OCI-LY1 (cell line): Measurements from ENCODE around the gene MYOZ1.

Source experiments
- H2AFZ ChIP-seq: fragments of 200-600 bp; sonication (generic), shearing (Covaris generic); 2 replicates; pipeline ENCODE4 v1.6.0; 2014; ENCODE audit warnings: antibody characterized with exemption, mild to moderate bottlenecking, low read length
- H3F3A ChIP-seq: fragments of 200-600 bp; sonication (generic), shearing (Covaris generic); 2 replicates; pipeline ENCODE4 v1.6.0; 2014; ENCODE audit warnings: mild to moderate bottlenecking, antibody characterized with exemption, low read length, moderate library complexity; ENCODE audit not compliant: insufficient read depth
- H3K27ac ChIP-seq: fragments of 200-600 bp; sonication (generic); 2 replicates; pipeline ENCODE4 v1.5.1; 2014; ENCODE audit warnings: low read length, mixed run types, mild to moderate bottlenecking, low read depth; ENCODE audit not compliant: poor library complexity, severe bottlenecking
- H3K27me3 ChIP-seq: fragments of 200-600 bp; sonication (generic); 2 replicates; pipeline ENCODE4 v1.6.0; 2014; ENCODE audit warnings: antibody characterized with exemption, mild to moderate bottlenecking, low read length, moderate library complexity; ENCODE audit not compliant: insufficient read depth
- H3K36me3 ChIP-seq: fragments of 200-600 bp; sonication (generic); 2 replicates; pipeline ENCODE4 v1.6.1; 2014; ENCODE audit warnings: mild to moderate bottlenecking, antibody characterized with exemption, low read length, moderate library complexity, mixed read lengths; ENCODE audit not compliant: insufficient read depth
- H3K4me1 ChIP-seq: fragments of 200-600 bp; sonication (generic); 2 replicates; pipeline ENCODE4 v1.5.1; 2014; ENCODE audit warnings: mild to moderate bottlenecking, low read length, moderate library complexity; ENCODE audit not compliant: insufficient read depth, severe bottlenecking
- H3K4me2 ChIP-seq: fragments of 200-600 bp; sonication (generic), shearing (Covaris generic); 2 replicates; pipeline ENCODE4 v1.6.1; 2014; ENCODE audit warnings: low read length
- H3K4me3 ChIP-seq: fragments of 200-600 bp; sonication (generic); 2 replicates; pipeline ENCODE4 v1.5.1; 2014; ENCODE audit warnings: low read length, low read depth, mild to moderate bottlenecking, mixed read lengths; ENCODE audit not compliant: poor library complexity, severe bottlenecking
- H3K79me2 ChIP-seq: fragments of 200-600 bp; shearing (Covaris generic); 2 replicates; pipeline ENCODE4 v1.6.1; 2016; ENCODE audit warnings: mixed run types, low read length, mixed read lengths; ENCODE audit not compliant: insufficient read depth
- H3K9ac ChIP-seq: fragments of 200-600 bp; sonication (generic), shearing (Covaris generic); 2 replicates; pipeline ENCODE4 v1.6.1; 2014; ENCODE audit warnings: mild to moderate bottlenecking, low read length, mixed read lengths
- H3K9me2 ChIP-seq: fragments of 200-600 bp; sonication (generic), shearing (Covaris generic); 2 replicates; pipeline ENCODE4 v1.6.1; 2014; ENCODE audit warnings: low read depth, mild to moderate bottlenecking, low read length, mixed read lengths
- H3K9me3 ChIP-seq: fragments of 200-600 bp; shearing (Covaris generic); 2 replicates; pipeline ENCODE4 v1.6.1; 2014; ENCODE audit warnings: low read length, mixed read lengths
- H4K20me1 ChIP-seq: fragments of 200-600 bp; sonication (generic), shearing (Covaris generic); 2 replicates; pipeline ENCODE4 v1.6.0; 2016; ENCODE audit warnings: mild to moderate bottlenecking, low read length; ENCODE audit not compliant: insufficient read depth
- EZH2 ChIP-seq: fragments of 200-600 bp; sonication (generic), shearing (Covaris generic); IDR thresholded peaks from 2 replicates; pipeline ENCODE4 v1.8.0; 2017; ENCODE audit warnings: borderline replicate concordance, mixed run types, mild to moderate bottlenecking, antibody characterized with exemption, low read length, moderate library complexity, mixed read lengths
- TF ChIP-seq, protein P1 (sequence below): fragments of 200-600 bp; sonication (generic), shearing (Covaris generic); IDR thresholded peaks from 2 replicates; pipeline ENCODE4 v1.5.1; 2017; ENCODE audit warnings: mild to moderate bottlenecking, antibody characterized with exemption, low read length, moderate library complexity, mixed read lengths

The MYOZ1 gene

DNA sequence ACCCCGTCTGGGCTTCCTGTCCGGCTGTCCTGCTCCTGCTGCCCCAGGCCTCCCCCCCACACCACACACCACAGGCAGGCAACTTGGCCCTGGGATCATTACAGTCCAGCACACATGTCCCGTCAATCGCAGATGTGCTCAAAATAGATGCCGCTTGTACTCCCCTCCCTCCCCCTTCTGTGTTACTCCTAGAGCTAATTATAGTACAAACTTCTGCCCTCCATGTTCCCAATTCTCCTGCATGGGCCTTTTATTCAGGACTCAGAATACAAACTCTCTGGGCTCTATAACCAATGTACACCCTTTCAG, 14.7 kb upstream of the MYOZ1 start, which contains the start of gene SYNPO2L:
Gene SYNPO2L (minus strand): TSS at position 40 of the 309 bp plus-strand sequence. CDS start 107 bp downstream, outside the sequence.
- Histone ChIP-seq H3K9me2 (no peaks in the 10 kb centered on the region), H3F3A (no peaks in the 10 kb centered on the region), H2AFZ (no peak within 1 kb of the TSS), H3K27me3 (no peaks in the 10 kb centered on the region), H3K36me3 (no peaks in the 10 kb centered on the region), H3K4me3 (no peak within 1 kb of the TSS), H3K4me2 (no peak within 1 kb of the TSS), H3K27ac (no peak within 1 kb of the TSS), H4K20me1 (no peaks in the 10 kb centered on the region), H3K9ac (no peak within 1 kb of the TSS), H3K79me2 (no peaks in the 10 kb centered on the region), H3K9me3 (no peaks in the 10 kb centered on the region), H3K4me1 (peaks cover under 1% of the 10 kb centered on the region)
- TF ChIP-seq EZH2, result no peak
- TF ChIP-seq, protein P1, sequence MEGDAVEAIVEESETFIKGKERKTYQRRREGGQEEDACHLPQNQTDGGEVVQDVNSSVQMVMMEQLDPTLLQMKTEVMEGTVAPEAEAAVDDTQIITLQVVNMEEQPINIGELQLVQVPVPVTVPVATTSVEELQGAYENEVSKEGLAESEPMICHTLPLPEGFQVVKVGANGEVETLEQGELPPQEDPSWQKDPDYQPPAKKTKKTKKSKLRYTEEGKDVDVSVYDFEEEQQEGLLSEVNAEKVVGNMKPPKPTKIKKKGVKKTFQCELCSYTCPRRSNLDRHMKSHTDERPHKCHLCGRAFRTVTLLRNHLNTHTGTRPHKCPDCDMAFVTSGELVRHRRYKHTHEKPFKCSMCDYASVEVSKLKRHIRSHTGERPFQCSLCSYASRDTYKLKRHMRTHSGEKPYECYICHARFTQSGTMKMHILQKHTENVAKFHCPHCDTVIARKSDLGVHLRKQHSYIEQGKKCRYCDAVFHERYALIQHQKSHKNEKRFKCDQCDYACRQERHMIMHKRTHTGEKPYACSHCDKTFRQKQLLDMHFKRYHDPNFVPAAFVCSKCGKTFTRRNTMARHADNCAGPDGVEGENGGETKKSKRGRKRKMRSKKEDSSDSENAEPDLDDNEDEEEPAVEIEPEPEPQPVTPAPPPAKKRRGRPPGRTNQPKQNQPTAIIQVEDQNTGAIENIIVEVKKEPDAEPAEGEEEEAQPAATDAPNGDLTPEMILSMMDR, result no peak

GRCh38 chr10:73655257-73655989, 14.1 kb upstream of the MYOZ1 start:
- Histone ChIP-seq H3K9me2 (no peaks in the 10 kb centered on the region), H3K9ac (no peak overlapping the region), H2AFZ (no peak overlapping the region), H3K4me1 (peaks cover 6% of the 10 kb centered on the region), H3K79me2 (no peaks in the 10 kb centered on the region), H3K27me3 (no peaks in the 10 kb centered on the region), H4K20me1 (no peaks in the 10 kb centered on the region), H3K36me3 (no peaks in the 10 kb centered on the region), H3K4me3 (no peak overlapping the region), H3K27ac (no peak overlapping the region), H3K4me2 (no peak overlapping the region), H3F3A (no peaks in the 10 kb centered on the region), H3K9me3 (no peaks in the 10 kb centered on the region)
- TF ChIP-seq, protein P1, result no peak
- no peak for TF ChIP-seq EZH2

DNA sequence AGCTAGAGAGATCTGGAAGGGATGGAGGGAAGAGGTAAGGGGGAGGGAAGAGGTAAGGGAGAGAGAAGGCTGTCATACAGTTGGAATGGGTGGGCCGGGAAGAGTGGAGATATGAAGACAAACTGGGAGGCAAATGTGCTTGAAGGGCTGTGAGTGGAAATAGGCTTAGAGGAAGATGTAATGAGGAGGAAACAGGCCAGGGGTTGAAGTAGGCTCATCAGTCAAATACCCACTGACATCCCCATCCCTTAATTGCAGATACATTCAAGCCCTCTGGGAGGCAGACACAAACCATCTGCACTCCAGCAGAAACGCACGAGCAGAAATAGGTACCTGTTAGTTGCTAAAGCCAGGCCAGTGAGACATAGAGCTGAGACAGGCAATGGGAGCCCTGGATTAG, 12.4 kb upstream of the MYOZ1 start:
- Histone ChIP-seq H3K4me3 (no peak overlapping the region), H2AFZ (no peak overlapping the region), H3K36me3 (no peaks in the 10 kb centered on the region), H3K27ac (no peak overlapping the region), H3K27me3 (0 out of 2 replicates have a peak, but pooled peaks cover 4% of the 10 kb centered on the region), H4K20me1 (no peaks in the 10 kb centered on the region), H3K4me2 (no peak overlapping the region), H3K4me1 (peaks cover 6% of the 10 kb centered on the region), H3K9ac (no peak overlapping the region), H3K9me2 (no peaks in the 10 kb centered on the region), H3F3A (no peaks in the 10 kb centered on the region), H3K79me2 (no peaks in the 10 kb centered on the region), H3K9me3 (no peaks in the 10 kb centered on the region)
- TF ChIP-seq, protein P1, result peak; percentile 54; the same call in 1 of the 2 replicates
- no peak for TF ChIP-seq EZH2
